A549 treated with CpdA at 1 μM for 4 hours (cell line): ENCODE results near the gene SPRY2. TPM values are rescaled to one million over a fixed set of nuclear protein-coding genes. Genes with fewer than 3 reads are reported as not detected.

Source experiments
- total RNA-seq: library from RNA; stranded (reverse); fragments of 200-300 nt; extraction: Qiagen RNA extraction; gene quantifications from 5 replicates; pipeline ENCODE4 v1.2.3, GENCODE V29; 2022; ENCODE audit warnings: low read depth

SPRY2 gene
- 11.6 to 13.1 TPM (median 12.0 TPM) in 5 replicates for total RNA-seq

GRCh38 chr13:80341101-80341755, at the start of gene SPRY2:
Gene SPRY2, minus strand, starts transcription at chr13:80341126. Its CDS starts 3,421 bp downstream, at chr13:80337705.

